DND-41 (cell line): ENCODE measurements around the gene FARSA.

Experiments used
- ATAC-seq: fragments of 200-7000 bp; cut with Tn5 transposase; 3 replicates; pipeline ENCODE4 v1.9.1; 2021; ENCODE audit warnings: low read depth; ENCODE audit not compliant: insufficient read depth
- DNase-seq: peaks from one replicate; pipeline ENCODE4 v3.0.0-alpha.2; 2020
- H2AFZ ChIP-seq: 2 replicates; pipeline ENCODE4 v1.6.0; 2012; ENCODE audit warnings: low read depth, low read length
- H3K27ac ChIP-seq: 2 replicates; pipeline ENCODE4 v1.5.1; 2012; ENCODE audit warnings: low read length, inconsistent platforms
- H3K27me3 ChIP-seq: fragments of 200-600 bp; sonication (generic); 2 replicates; pipeline ENCODE4 v1.6.0; 2012; ENCODE audit warnings: low read length, mild to moderate bottlenecking, inconsistent platforms; ENCODE audit not compliant: insufficient read depth, poor library complexity
- H3K36me3 ChIP-seq: 2 replicates; pipeline ENCODE4 v1.5.1; 2012; ENCODE audit warnings: low read length, inconsistent platforms; ENCODE audit not compliant: insufficient read depth
- H3K4me1 ChIP-seq: 2 replicates; pipeline ENCODE4 v1.5.1; 2012; ENCODE audit warnings: mild to moderate bottlenecking, low read length; ENCODE audit not compliant: insufficient read depth
- H3K4me2 ChIP-seq: 2 replicates; pipeline ENCODE4 v1.6.0; 2012; ENCODE audit warnings: mild to moderate bottlenecking, moderate library complexity, low read length, inconsistent platforms; ENCODE audit not compliant: insufficient read depth
- H3K4me3 ChIP-seq, 2 experiments: fragments of 200-600 bp in 1 of 2; shearing (Covaris generic) in 1 of 2; 2 replicates each; pipeline ENCODE4 v1.5.1; 2012 to 2016; ENCODE audit warnings: inconsistent platforms in 2 of 2, low read length in 2 of 2, mild to moderate bottlenecking in 2 of 2, low read depth in 1 of 2, moderate library complexity in 1 of 2
- H3K79me2 ChIP-seq: 2 replicates; pipeline ENCODE4 v1.6.0; 2012; ENCODE audit warnings: low read length, inconsistent platforms; ENCODE audit not compliant: insufficient read depth
- H3K9ac ChIP-seq: 2 replicates; pipeline ENCODE4 v1.6.0; 2012; ENCODE audit warnings: low read depth, mild to moderate bottlenecking, inconsistent platforms, low read length, moderate library complexity
- H3K9me3 ChIP-seq: 2 replicates; pipeline ENCODE4 v1.5.1; 2012; ENCODE audit warnings: low read length, moderate library complexity, mild to moderate bottlenecking, inconsistent platforms; ENCODE audit not compliant: insufficient read depth, severe bottlenecking
- H4K20me1 ChIP-seq: 2 replicates; pipeline ENCODE4 v1.6.0; 2012; ENCODE audit warnings: low read length; ENCODE audit not compliant: insufficient read depth
- CTCF ChIP-seq: IDR thresholded peaks from 2 replicates; pipeline ENCODE4 v1.5.1; 2012; ENCODE audit warnings: borderline replicate concordance, low read length, moderate library complexity, mild to moderate bottlenecking; ENCODE audit not compliant: poor library complexity, severe bottlenecking; ENCODE audit errors: extremely low read depth
- EZH2 ChIP-seq: IDR thresholded peaks from 3 replicates; pipeline ENCODE4 v1.6.1; 2012; ENCODE audit warnings: borderline replicate concordance, low read depth, mild to moderate bottlenecking, moderate library complexity, low read length, inconsistent platforms; ENCODE audit not compliant: severe bottlenecking

The FARSA gene

GRCh38 chr19:12946092-12946721 lies 12.7 kb upstream of the FARSA start:
- Histone ChIP-seq H3K4me2 (peak overlapping the region; percentile 80), H4K20me1 (peaks cover 44% of the 10 kb centered on the region; the same call in 1 of the 2 replicates), H2AFZ (no peak overlapping the region), H3K4me1 (peaks cover 62% of the 10 kb centered on the region), H3K79me2 (peaks cover 76% of the 10 kb centered on the region), H3K4me3 (peak overlapping the region; percentile 50 to 69; a peak in 3 of 4 replicates), H3K36me3 (peaks cover 87% of the 10 kb centered on the region), H3K9me3 (no peaks in the 10 kb centered on the region), H3K27ac (peak overlapping the region; percentile 84), H3K27me3 (no peaks in the 10 kb centered on the region), H3K9ac (peak overlapping the region; percentile 67)
- peak; percentile 69 for ATAC-seq
- peak; percentile 69 for DNase-seq
- TF ChIP-seq EZH2 = no peak
- TF ChIP-seq CTCF = no peak

GRCh38 chr19:12945479-12946091 lies 12.1 kb upstream of the FARSA start, which contains the start of gene RAD23A:
RAD23A (plus strand) TSS chr19:12945862; CDS start chr19:12945949, 87 bp downstream.
- TF ChIP-seq EZH2 = no peak
- no peak for TF ChIP-seq CTCF
- H3K4me3 ChIP-seq = peak within 1 kb of the TSS; percentile 50 to 69; a peak in 3 of 4 replicates
- DNase-seq = peak; percentile 97
- peak within 1 kb of the TSS; percentile 80 for H3K4me2 ChIP-seq
- H3K36me3 ChIP-seq = peaks cover 87% of the 10 kb centered on the region
- peak within 1 kb of the TSS; percentile 67 for H3K9ac ChIP-seq
- H4K20me1 ChIP-seq = peaks cover 50% of the 10 kb centered on the region
- H3K9me3 ChIP-seq = no peaks in the 10 kb centered on the region
- peaks cover 76% of the 10 kb centered on the region for H3K79me2 ChIP-seq
- H3K27ac ChIP-seq = peak within 1 kb of the TSS; percentile 84
- H3K27me3 ChIP-seq = no peaks in the 10 kb centered on the region
- peaks cover 68% of the 10 kb centered on the region for H3K4me1 ChIP-seq
- peak; percentile 82 for ATAC-seq
- peak within 1 kb of the TSS; percentile 57 for H2AFZ ChIP-seq

- H3K9ac ChIP-seq = no peak overlapping the region; the same call in 1 of the 2 replicates
- H3K79me2 ChIP-seq = peaks cover 80% of the 10 kb centered on the region
- H4K20me1 ChIP-seq = peaks cover 56% of the 10 kb centered on the region
- ATAC-seq = no peak
- no peak overlapping the region for H2AFZ ChIP-seq
- H3K27ac ChIP-seq = no peak overlapping the region
- TF ChIP-seq CTCF = no peak
- TF ChIP-seq EZH2 = no peak
- peak overlapping the region; percentile 10; the same call in 1 of the 2 replicates for H3K4me2 ChIP-seq
- H3K27me3 ChIP-seq = no peaks in the 10 kb centered on the region
- H3K9me3 ChIP-seq = no peaks in the 10 kb centered on the region
- no peak overlapping the region for H3K4me3 ChIP-seq
- no peak for DNase-seq
- H3K36me3 ChIP-seq = peaks cover 87% of the 10 kb centered on the region
- H3K4me1 ChIP-seq = peaks cover 82% of the 10 kb centered on the region
Measured at GRCh38 chr19:12944104-12944674, 10.7 kb upstream of the FARSA start.
